ENCODE measurements around the gene PGK2.

DNA sequence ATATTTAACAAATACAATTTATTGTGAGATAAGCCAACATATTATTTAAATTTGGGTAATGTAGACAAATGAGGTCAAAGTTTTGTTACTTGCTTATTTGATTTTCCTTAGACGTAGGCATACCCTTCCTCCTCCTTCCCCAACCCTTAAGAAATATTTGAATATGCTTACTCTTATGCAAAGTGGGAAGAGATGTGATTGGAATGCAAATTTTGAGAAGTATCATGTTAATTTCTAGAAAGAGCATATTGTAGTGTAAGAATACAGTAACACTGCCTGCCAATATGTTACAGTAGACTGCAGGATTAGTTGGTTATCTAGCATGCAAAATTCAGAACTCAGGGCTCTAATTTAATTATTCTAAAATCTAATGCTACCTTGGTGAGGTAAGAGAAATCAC is 46.3 kb upstream of the PGK2 start:
- no peak for TF ChIP-seq EP300 (IDR thresholded peaks at IDR 0.05; ENCODE audit: borderline replicate concordance in 1 of 2, low read depth in 2 of 2, low read length in 2 of 2)
- TF ChIP-seq, protein P1, sequence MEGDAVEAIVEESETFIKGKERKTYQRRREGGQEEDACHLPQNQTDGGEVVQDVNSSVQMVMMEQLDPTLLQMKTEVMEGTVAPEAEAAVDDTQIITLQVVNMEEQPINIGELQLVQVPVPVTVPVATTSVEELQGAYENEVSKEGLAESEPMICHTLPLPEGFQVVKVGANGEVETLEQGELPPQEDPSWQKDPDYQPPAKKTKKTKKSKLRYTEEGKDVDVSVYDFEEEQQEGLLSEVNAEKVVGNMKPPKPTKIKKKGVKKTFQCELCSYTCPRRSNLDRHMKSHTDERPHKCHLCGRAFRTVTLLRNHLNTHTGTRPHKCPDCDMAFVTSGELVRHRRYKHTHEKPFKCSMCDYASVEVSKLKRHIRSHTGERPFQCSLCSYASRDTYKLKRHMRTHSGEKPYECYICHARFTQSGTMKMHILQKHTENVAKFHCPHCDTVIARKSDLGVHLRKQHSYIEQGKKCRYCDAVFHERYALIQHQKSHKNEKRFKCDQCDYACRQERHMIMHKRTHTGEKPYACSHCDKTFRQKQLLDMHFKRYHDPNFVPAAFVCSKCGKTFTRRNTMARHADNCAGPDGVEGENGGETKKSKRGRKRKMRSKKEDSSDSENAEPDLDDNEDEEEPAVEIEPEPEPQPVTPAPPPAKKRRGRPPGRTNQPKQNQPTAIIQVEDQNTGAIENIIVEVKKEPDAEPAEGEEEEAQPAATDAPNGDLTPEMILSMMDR (IDR thresholded peaks at IDR 0.05; ENCODE audit: control extremely low read depth in 1 of 3, insufficient read depth in 1 of 3, low read depth in 1 of 3, low read length in 3 of 3), result no peak
- TF ChIP-seq ATF3 (IDR thresholded peaks at IDR 0.05; ENCODE audit: insufficient read depth, low read depth, low read length), result no peak
- TF ChIP-seq POLR2AphosphoS5 (IDR thresholded peaks at IDR 0.05; ENCODE audit: low read depth, low read length), result no peak
- no peak for TF ChIP-seq POLR2A (IDR thresholded peaks at IDR 0.05; ENCODE audit: control extremely low read depth in 1 of 2, low read depth in 2 of 2, low read length in 2 of 2)
- TF ChIP-seq ZNF274 (IDR thresholded peaks at IDR 0.05; ENCODE audit: borderline replicate concordance, extremely low read depth, low read length), result no peak
- TF ChIP-seq JUN (IDR thresholded peaks at IDR 0.05; ENCODE audit: low read depth, low read length), result no peak

Measured in H1 (cell line).